Measurements from ENCODE around the gene CCNJL.

DNA sequence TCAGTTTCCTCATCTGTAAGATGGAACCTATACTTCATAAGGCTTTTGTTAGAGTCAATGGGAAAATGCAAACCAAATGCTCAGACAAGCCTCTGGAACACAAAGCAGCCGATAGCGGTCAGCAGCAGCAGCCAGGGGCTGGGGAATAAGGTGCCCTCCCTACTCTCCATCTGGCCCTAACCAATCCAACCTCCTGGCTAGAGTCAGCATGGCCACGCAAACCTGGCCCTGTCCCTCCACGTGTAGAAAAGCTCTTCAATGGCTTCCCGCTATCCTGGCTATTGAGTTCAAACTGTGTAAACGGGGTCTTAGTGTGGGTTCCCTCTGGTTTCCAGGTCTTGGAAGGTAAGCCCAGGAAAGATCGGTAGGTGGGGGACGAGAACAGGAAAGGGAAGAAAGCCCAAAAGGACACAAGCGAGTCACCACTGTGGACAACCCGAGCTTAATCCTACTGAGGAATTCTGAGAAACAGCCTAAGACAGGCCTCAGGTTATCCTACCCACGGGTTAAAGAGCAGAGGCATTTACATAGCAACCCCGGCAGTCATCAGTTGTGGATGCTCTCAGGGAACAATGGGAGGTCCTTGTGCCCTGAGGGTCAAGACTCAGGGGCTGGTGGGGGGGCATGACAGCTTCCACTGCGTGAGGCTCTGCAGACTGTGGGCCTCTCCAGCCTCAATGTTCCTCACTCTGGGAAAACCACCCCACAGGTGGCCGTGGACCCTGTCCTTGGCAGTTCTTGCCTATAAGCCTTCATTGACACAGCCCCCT is 52.2 kb downstream of the CCNJL start:
- TF ChIP-seq, protein P1, sequence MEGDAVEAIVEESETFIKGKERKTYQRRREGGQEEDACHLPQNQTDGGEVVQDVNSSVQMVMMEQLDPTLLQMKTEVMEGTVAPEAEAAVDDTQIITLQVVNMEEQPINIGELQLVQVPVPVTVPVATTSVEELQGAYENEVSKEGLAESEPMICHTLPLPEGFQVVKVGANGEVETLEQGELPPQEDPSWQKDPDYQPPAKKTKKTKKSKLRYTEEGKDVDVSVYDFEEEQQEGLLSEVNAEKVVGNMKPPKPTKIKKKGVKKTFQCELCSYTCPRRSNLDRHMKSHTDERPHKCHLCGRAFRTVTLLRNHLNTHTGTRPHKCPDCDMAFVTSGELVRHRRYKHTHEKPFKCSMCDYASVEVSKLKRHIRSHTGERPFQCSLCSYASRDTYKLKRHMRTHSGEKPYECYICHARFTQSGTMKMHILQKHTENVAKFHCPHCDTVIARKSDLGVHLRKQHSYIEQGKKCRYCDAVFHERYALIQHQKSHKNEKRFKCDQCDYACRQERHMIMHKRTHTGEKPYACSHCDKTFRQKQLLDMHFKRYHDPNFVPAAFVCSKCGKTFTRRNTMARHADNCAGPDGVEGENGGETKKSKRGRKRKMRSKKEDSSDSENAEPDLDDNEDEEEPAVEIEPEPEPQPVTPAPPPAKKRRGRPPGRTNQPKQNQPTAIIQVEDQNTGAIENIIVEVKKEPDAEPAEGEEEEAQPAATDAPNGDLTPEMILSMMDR (IDR thresholded peaks at IDR 0.05): no peak
- TF ChIP-seq ZFX (IDR thresholded peaks at IDR 0.05; ENCODE audit: borderline replicate concordance): no peak

All from 22Rv1 (cell line).